GM12891 (cell line): ENCODE measurements around the gene ACVRL1.
A peak's percentile ranks its signal among the peaks of the same experiment; 100 is the strongest.

Experiments used
- DNase-seq: peaks from one replicate; pipeline ENCODE4 v3.0.0; 2011; ENCODE audit warnings: low spot score; ENCODE audit not compliant: insufficient read length
- FAIRE-seq: peaks from 2 replicates; lab custom pipeline; 2011; peaks lifted over from hg19 to GRCh38; lab: Jason Lieb, UNC
- PAX5 ChIP-seq: IDR thresholded peaks from 2 replicates; pipeline ENCODE4 v1.6.1; 2011; ENCODE audit warnings: low read length, moderate library complexity, mild to moderate bottlenecking; ENCODE audit not compliant: insufficient read depth, severe bottlenecking
- POLR2A ChIP-seq: IDR thresholded peaks from 2 replicates; pipeline ENCODE4 v1.6.1; 2011; ENCODE audit warnings: low read depth, low read length, control low read depth
- POLR2AphosphoS5 ChIP-seq: IDR thresholded peaks from 2 replicates; pipeline ENCODE4 v1.6.1; 2011; ENCODE audit warnings: low read depth, low read length, control low read depth
- POU2F2 ChIP-seq: IDR thresholded peaks from 2 replicates; pipeline ENCODE4 v1.6.1; 2011; ENCODE audit warnings: low read depth, mild to moderate bottlenecking, control low read depth, low read length, moderate library complexity
- SPI1 ChIP-seq: IDR thresholded peaks from 2 replicates; pipeline ENCODE4 v1.6.1; 2011; ENCODE audit warnings: low read depth, low read length, control low read depth
- TAF1 ChIP-seq: IDR thresholded peaks from 2 replicates; pipeline ENCODE4 v1.6.1; 2011; ENCODE audit warnings: low read depth, low read length, control low read depth

The ACVRL1 gene

GRCh38 chr12:51971679-51972421 is 64.5 kb downstream of the ACVRL1 start:
- no peak for TF ChIP-seq TAF1
- no peak for TF ChIP-seq PAX5
- TF ChIP-seq SPI1: peak; percentile 81
- DNase-seq (no peak), FAIRE-seq (no peak)

GRCh38 chr12:51972422-51972812 is 65.1 kb downstream of the ACVRL1 start:
- DNase-seq (no peak), FAIRE-seq (peak; percentile 56)
- TF ChIP-seq SPI1 (no peak), POLR2A (no peak), TAF1 (no peak), PAX5 (no peak), POLR2AphosphoS5 (no peak), POU2F2 (no peak)

GRCh38 chr12:51972849-51973273 is 65.6 kb downstream of the ACVRL1 start:
- DNase-seq: no peak

More at GRCh38 chr12:51972849-51973273, 65.6 kb downstream of the ACVRL1 start:
- no peak for TF ChIP-seq PAX5
- TF ChIP-seq SPI1: peak; percentile 14; the same call in 1 of the 2 replicates
- FAIRE-seq: no peak
